IPS-11a (cell line): ENCODE results near the gene SLC13A4.

Source experiments
- H3K4me3 ChIP-seq: one replicate; pipeline ENCODE4 v1.5.1; 2013; ENCODE audit warnings: low read depth, low read length, control low read depth

SLC13A4 gene

DNA sequence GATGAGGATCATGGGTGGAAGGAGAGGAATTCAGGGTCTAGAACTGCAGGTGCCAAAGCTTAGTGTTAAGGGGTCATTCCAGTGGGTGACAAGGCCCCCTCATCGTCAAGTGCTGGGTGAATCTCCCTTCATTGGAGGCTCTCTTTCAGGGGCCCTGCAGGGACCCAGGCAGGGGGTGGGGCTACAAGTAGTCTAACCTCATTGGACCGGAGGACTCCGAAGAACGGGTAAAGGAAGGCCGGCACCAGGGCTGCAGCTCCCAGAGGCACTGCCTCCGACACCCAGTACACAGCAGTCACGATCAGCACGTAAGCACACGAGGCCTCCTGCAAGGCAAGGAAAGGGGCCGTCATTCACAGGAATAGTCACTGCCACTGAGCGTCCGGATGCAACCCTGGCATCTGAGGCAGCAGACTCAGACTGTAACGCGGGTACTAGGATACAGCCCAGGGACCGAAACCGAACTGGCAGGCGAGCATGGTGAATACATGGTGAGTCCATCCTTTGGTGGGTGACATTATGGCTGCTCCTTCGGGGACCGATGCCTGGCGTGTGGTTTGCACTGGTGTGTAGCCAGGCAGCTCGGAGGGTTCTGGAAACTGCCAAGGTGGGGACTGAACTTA is 6.7 kb downstream of the SLC13A4 start:
- H3K4me3 ChIP-seq, result no peak overlapping the region

DNA sequence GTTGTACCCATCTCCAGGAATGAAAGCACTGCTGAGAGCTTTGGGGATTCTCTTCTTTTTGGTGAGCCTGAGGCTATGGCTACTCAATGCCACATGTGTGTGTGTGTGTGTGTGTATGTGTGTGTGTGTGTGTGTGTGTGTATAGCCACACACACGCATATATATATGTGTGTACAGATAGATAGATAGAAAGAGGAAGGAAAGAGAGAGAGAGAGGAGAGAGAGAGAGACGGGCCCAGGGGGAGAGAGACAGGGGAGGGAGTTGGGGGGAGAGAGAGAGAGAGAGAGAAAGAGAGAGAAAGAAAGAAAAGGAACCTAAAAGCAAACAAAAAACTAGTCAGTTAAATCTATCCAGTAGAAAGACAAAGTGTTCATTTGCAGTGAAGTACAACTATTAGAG is 8.3 kb downstream of the SLC13A4 start:
- H3K4me3 ChIP-seq, result no peak overlapping the region

DNA sequence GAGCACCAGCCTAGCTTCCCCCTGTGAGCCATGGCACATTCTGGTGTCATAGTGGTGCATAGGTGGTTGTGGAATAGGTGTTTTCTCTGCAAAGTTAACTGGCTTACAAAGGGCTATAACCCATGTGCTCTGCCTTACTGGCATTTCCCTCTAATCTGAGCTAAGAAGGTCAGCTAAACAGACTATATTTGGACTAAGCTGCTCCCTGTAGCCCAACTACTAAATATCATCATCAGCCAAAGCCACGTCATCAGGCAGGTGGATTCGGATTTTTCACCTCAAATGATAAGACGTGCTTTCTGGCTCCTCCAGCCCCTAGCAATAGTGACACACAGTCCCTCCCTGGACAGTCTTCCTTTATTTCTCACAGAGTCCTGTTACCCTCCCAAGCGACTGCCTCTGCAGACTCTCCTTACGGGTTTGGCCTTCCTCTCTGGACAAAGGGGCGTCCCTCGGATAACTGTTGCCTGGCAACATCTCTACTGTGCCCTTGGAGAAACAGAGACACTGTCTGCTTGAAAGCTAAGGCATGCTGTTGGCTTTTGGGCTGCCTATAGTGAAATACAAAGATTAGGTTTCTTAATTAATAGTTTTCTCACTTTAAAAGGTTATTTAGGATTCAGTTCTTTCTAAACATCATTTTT is 9.1 kb downstream of the SLC13A4 start:
- H3K4me3 ChIP-seq, result no peak overlapping the region

DNA sequence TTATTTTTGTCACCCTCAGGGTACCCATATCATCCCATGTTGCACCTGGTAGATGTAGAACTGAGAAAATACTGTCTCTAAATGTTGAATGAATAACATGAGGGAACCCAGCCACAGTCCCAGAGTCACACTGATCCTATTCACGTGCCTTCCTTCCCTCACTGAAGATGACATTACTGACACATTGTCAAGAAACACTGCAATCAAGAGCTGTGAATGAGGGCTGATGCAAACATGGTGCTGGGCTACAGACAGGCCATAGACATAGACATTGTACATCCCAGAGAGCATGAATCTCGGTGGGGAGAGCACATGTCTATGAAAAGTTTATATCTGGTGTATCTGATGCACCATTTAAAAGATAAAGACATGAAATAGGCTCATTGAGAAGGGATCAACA is 9.8 kb downstream of the SLC13A4 start:
- H3K4me3 ChIP-seq, result no peak overlapping the region

DNA sequence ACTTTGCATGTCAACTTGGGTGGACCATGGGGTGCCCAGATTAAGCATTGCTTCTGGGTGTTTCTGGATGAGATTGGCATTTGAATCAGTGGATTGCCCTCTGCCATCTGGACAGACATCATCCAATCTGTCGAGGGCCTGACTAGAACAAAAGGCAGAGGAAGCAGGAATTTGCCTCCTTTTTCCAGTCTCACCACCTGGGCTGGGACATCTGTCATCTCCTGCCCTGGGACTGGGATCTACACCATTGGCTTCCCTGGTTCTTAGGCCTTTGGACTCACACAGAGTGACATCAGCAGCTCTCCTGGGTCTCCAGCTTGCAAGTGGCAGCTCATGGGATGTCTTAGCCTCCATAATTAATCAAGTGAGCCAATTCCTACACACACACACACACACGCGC is 10.3 kb downstream of the SLC13A4 start:
- H3K4me3 ChIP-seq, result no peak overlapping the region

DNA sequence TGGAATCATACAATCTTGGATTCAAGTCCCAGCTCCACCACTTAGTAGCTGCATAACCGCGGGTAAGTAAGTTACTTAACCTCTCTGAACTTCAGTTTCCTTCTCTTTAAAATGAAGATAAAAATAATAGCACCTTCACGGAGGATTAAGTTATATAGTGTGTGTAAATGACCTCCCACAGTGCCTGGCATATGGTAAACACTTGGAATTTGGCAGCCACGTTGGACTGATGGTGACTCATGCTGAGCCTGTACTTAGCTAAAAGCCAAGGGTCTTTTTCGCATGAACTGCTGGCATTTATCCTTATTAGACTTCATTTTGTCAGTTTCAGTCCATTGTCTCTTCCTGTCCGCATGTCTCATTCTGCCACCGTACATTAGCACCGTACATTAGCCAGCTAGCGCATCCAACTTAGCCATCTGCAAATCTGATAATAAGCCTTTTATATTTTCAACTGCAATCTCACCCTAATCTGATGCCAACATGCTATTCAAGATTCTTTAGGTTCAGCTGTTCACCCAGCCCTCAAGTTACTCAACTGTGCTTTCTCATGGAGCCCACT is 11.2 kb downstream of the SLC13A4 start:
- H3K4me3 ChIP-seq, result no peak overlapping the region

DNA sequence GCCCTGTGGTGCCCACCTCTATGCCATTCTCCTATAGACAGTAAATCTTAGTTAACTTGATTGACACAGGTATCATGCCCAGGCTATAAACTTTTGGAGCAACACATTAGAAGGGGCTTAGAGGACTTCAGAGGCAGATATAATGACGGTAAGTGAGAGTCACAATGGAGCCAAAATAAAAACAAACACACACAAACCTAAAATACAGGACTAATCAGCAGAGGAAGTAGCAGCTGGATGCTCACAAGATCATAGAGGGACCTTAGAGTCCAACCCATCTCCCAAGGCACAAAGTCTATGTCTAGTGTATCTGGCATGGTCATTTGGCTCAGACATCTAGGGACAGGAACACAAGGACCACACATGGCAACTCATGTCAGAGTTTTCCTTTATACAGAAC is 12.3 kb downstream of the SLC13A4 start:
- no peak overlapping the region for H3K4me3 ChIP-seq

DNA sequence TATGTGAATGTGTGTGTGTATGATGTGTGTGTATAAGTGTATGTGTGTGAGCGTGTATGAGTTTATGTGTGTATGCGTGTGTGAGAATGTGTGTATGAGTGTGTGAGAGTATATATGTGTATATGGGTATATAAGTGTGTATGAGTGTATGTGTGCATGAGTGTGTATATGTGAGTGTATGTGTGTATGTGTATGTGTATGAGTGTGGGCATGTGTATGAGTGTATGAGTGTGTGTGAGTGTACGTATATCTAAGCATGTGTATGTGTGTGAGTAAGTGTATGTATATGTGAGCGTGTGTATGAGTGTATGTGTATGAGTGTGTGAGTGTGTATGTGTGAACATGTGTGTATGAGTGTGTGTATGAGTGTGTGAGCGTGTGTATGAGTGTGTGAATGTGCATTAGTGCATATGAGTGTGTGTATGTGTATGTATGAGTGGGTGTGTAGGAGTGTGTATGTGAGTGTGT is 12.9 kb downstream of the SLC13A4 start:
- no peak overlapping the region for H3K4me3 ChIP-seq

DNA sequence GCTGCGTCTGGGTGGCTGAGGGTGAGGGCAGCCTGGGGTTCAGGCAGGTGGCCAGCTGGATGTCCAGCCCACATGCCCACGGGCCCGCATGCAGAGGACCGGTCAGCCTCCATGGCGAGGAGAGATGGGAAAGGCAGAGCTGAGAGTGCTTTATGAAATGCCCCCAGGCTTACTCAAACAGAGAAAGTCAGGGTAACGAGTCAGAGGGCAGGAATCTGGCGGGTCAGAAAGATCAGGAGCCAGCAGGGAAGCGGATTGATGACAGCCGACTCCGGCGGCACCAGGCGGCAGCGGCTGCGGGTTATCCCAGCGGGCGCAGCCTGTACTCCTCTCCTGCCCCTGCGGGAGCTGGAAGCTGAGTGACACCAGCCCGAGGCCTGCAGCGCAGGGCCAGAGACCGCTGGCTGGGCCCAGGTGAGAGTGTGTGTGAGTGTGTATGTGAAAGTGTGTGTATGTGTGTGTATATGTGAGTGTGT is 13.4 kb downstream of the SLC13A4 start:
- no peak overlapping the region for H3K4me3 ChIP-seq

DNA sequence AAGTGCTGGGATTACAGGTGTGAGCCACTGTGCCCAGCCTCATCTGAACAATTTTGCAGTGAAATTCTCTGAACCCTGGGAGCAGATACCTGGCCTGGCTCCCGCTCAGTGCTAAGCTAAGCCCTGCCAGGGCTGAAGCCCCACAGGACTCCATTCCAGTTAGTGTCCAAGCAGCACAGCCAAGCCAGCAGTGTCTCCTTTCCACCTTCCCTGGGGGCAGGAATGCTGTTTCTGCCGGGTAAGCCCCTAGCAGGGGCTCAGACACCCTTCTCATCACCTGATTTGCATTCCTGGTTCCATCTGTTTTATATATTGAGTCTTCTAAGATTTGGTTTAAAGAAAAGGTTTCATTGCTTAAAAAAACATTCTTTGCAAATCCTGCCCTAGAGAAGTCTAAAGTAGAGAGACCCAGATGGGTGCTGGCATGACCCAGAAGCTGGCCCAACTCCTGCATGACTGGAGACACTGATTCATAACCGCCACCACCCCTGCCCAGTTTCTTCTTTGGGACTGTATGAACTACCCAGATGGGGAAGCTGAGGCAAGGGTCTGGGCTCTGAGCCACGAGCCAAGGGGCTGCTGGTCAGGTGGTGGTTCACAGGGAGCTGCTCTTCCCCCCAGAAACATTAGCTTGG is 14.0 kb downstream of the SLC13A4 start:
- H3K4me3 ChIP-seq, result no peak overlapping the region

DNA sequence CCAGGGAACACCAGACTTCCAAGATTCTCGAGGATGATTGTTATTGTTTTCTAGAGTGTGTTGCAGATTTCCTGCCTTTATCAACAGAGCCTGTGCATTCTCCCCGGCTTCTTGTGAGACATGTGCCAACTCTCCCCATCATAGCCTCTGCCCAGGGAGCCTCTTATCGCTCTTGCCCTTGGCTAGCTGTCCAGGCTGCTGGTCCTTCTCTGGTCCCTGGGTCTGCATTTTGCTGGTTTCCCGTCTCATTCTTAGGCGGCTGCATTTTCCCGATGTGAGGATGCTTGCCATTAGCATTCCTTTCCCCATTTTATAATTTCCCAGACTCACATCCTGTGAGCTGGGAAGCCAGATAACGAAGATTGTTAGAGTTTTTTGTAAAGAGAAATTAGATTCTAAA is 15.2 kb downstream of the SLC13A4 start:
- no peak overlapping the region for H3K4me3 ChIP-seq

DNA sequence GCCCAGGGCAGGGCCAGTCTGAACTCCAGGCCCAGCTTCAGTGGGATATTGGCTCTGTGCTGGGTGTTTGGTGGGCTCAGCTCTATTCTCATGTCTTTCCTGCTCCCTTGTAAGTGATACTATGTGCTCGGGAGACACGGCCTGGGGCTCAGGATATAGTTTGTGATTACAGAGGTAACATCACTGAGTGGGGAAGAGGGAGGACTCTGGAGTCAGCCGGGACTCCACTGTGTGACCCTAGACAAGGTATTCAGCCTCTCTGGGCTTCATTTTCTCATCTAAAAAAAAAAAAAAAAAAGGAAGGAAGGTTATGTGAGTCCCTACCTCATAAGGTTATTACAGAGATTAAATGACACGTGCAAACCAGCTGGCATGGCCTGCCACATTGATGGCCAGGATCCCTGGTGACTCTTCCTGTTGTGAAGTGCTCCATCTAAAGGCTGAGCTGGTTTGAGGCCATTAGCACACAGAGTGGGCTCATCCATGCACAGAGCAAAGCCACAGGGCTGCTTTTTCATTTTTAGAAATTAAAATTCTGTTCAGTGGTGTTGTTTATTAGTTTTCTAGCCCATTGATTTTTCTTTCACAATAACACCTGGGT is 15.7 kb downstream of the SLC13A4 start:
- no peak overlapping the region for H3K4me3 ChIP-seq

DNA sequence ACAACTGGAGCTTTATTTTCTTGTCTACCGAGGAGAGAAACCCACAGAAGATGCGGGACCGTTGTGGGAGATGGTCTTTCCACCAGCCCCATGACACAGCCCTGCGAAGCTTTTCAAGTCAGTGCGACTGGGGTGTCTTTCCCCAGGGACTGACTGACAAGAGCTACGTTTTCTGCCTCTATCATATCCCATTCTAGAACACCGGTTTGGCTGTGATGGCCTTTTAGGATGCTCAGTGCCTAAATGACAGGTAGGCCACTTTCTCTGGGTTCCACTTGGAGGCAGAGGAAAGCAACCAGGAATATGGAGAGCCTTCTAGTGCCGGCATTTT is 16.9 kb downstream of the SLC13A4 start:
- H3K4me3 ChIP-seq, result no peak overlapping the region

DNA sequence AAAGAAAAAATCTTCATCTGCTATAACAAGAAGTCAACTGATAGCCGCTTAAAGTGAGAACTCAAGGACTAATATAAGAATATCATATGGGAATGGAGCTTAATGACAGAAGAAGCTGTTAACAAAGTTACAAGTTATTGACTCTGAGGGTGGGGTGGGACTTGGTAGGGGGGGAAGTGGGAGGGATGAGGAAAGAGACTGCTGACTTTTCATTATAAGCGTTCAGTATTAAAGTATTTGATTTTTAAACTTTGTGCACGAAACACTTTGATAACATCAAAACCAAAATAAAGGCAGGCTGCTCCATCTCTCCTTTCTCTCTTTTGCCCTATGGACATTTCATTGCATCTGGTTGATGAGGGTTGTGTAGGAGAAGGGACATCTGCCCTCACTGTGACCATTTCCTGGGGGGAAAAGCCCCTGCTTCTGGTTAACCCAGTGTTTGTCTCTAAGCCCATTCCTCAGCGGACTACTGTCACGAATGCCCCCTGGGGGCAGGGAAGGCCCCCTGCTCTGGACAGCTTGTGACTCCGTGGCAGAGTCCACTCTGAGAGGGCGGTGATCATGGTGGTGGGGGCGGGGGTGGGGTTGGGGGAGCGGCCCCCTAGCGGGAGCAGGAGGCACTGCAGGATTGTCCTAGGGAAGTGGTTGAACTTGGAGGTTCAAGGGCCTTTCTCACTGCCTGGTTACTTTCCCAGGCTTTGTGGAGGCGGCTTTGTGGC is 17.4 kb downstream of the SLC13A4 start:
- no peak overlapping the region for H3K4me3 ChIP-seq

DNA sequence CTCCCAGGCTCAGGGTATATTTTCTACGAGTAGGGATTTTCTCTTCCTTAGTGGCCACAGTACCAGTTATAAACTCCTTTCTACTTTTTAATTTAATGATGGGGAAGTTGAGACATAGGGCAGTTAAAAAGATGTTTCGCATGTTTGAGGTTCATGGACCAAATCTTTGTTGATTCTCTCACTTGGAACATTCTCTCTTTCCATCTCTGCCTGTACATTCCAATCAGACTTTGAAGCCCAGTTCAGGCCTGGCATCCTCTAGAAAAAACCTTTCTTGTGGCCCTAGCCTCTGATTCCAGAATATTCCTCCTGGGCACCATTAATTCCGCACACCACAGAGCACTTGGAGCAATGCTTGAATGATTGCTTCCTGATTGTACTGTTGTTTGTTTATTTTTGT is 18.5 kb downstream of the SLC13A4 start:
- H3K4me3 ChIP-seq, result no peak overlapping the region

DNA sequence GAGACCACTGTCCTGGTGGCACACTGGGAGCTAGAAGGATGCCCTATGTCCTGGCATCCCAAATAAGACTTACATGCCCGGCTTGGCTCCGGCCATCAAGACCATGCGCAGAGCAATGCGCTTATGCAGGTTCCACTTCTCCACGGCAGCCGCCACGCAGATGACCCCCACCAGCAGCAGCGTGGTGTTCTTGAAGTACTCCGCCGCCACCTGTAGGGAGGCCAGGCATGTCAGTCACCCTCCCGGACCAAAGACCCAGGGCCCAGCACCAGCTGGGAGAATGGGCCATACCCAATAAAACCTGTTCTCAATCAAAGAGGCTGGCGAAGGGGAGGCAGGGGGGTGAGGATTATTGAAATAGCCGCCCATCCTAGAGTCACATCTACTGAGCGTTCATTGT is 19.9 kb downstream of the SLC13A4 start:
- no peak overlapping the region for H3K4me3 ChIP-seq

DNA sequence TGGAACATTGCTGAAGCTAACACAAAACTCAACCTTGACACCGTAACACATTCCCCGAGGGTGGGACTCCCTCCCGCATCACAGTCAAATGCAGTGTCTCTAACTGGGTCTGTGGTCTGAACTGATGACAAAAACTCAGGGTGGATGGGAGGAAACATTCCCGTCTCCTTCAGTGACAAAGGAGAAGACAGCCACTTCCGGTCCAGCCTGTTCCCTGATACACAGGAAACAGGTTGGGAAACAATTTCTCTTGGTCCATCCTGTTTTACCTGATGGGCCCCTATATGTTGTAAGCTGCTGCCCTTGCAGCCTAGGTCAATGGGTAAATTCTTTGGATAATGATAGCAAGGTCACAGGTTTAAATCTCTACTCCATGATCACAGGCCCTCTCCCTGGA is 20.4 kb downstream of the SLC13A4 start:
- no peak overlapping the region for H3K4me3 ChIP-seq

DNA sequence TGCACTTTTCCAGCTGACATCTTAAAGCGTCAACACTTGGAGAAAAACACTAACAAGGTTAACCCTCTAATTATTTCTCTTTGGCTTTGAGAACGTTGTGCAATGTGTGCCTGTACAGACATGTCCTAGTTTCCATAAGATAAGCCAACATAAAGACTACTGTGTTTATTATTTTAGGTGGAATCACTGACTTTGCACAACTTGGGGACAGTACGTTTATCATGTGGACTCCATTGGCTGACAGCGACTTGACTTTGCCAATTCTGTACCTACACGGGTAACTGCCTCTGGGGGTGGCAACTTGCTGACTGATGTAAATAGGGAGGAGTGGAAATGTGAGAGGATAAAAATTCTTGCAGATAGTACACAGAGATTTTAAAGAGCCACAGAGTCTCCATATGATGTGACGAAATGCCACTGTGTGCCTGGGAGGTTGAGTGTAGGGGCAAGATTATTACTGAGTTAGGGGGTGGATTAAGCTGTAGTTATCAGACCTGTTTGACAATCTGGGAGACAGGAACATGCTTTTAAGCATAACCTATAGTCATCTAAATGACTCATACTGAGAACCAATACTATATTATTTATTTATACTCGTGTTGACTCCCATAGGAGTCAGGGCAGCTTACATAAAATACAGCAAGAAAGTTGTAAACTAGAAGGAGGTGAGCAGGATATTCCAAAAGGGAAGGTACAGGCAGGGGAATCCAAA is 21.0 kb downstream of the SLC13A4 start:
- H3K4me3 ChIP-seq, result no peak overlapping the region

DNA sequence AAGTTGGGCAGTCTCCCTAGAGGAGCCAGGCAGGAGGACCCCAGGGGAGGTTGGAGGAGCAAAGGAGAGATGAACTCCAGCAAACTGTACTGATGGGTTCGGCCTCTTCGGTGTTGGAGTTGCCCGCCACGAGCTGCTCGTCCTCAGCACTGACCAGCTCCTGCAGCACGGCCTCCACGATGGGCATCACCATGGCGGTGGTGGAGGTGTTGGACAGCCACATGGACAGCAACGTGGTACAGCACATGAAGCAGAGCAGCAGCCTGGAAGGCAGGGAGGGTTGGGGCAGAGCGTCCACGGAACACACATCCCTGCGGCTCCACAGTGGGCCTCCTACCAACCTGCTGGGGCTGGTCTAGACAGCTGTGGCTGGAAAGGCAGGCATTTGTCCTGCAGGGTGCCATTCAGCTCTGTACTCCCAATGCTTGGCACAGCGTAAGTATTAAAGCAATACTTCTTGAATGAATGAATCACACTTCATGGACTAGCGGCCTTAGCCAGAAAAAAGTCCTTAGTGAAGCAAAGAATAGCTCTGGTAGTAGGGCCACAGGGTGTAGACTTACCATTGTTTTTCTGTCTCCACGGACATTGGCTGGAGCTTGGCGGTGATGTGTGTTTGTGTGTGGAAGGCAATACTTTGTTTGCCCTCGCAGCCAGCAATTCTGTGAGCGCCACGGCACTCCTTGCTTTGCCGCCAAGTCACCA is 21.8 kb downstream of the SLC13A4 start:
- H3K4me3 ChIP-seq, result no peak overlapping the region

DNA sequence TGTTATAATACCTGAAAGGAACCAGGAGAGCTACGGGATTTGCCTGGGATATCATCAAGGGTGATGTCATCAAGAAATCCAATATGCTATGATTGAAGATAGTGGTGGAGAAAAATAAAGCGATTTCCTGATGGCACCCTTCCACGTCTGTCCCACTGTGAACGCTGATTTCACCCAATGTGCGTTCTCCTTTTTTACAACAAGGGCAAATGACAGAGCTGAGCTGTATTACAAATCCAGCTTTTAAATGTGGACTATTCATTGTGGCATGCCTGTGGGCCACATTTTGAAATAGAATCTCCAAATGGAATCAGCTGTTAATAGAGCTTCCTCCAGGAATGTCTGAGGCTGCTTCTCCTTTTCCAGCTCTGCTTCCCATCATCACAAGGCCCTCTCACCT is 23.3 kb downstream of the SLC13A4 start:
- no peak overlapping the region for H3K4me3 ChIP-seq
